BJ (cell line): Measurements from ENCODE around the gene ADCY2. TPM values are rescaled to one million over a fixed set of nuclear protein-coding genes. Genes with fewer than 3 reads are reported as not detected.

Experiments
- CTCF ChIA-PET: fragments of 350-600 bp; formaldehyde crosslinking; extraction: SDS; loops from one replicate; lab custom pipeline; 2021; ENCODE audit warnings: antibody characterized with exemption, inconsistent platforms; lab: Yijun Ruan, JAX
- POLR2A ChIA-PET: fragments of 300-600 bp; sonication (Branson Sonifier 250); formaldehyde crosslinking; extraction: SDS; loops from one replicate; lab custom pipeline; 2021; ENCODE audit warnings: antibody characterized with exemption; lab: Charles Lee
- DNase-seq: peaks from one replicate; pipeline ENCODE4 v3.0.0-alpha.2; 2011; ENCODE audit warnings: low read depth
- H3K27me3 ChIP-seq: 2 replicates; pipeline ENCODE4 v1.6.0; 2011; ENCODE audit warnings: low read length; ENCODE audit not compliant: control insufficient read depth, insufficient read depth
- H3K36me3 ChIP-seq: 2 replicates; pipeline ENCODE4 v1.5.1; 2011; ENCODE audit warnings: low read length; ENCODE audit not compliant: control insufficient read depth, insufficient read depth
- H3K4me3 ChIP-seq: 2 replicates; pipeline ENCODE4 v1.5.1; 2011; ENCODE audit warnings: low read depth, mild to moderate bottlenecking, control low read depth, low read length
- polyA plus RNA-seq: library from polyadenylated mRNA; depleted of rRNA; stranded (reverse); fragments of >200 nt; gene quantifications from 2 replicates; pipeline ENCODE4 v1.2.3, GENCODE V29; 2011
- TF ChIP-seq, protein P1 (sequence below): IDR thresholded peaks from 2 replicates; pipeline ENCODE4 v1.5.1; 2011; ENCODE audit warnings: low read depth, mild to moderate bottlenecking, control low read depth, inconsistent platforms, low read length, moderate library complexity; ENCODE audit not compliant: insufficient read depth

Gene ADCY2
- polyA plus RNA-seq, 1 experiment = not detected

DNA sequence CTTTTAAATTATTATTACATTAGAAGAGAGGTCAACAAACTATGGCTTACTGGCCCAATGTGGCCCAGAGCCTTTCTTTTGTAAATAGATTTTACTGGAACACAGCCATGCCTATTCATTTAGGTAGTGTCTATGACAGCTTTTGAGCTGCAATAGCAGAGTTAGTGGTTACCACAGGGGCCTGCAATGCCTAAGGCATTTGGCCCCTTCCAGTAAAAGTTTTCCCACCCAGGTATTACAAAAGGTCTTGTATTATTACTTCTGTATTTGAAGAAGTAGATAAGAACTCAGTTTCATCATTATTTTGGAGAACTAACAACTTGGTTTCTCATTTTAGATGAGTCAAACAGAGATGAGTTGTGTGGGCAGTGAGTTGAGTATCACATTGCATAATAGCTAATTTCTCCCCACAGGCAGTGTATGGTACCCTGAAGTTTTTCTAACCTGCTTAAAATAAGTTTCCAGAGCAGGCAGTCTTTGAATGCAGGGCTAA is 482.5 kb downstream of the ADCY2 start:
- H3K27me3 ChIP-seq = no peaks in the 10 kb centered on the region
- H3K4me3 ChIP-seq = no peak overlapping the region
- DNase-seq = no peak
- H3K36me3 ChIP-seq = peaks cover 9% of the 10 kb centered on the region
- CTCF ChIA-PET = interaction anchor here (0.8 to 1.0 kb wide), 3 partner anchors 8 to 48 kb away, joined by 3 to 4 read pairs (median 3); no protein-coding TSS in a partner anchor
- TF ChIP-seq, protein P1, sequence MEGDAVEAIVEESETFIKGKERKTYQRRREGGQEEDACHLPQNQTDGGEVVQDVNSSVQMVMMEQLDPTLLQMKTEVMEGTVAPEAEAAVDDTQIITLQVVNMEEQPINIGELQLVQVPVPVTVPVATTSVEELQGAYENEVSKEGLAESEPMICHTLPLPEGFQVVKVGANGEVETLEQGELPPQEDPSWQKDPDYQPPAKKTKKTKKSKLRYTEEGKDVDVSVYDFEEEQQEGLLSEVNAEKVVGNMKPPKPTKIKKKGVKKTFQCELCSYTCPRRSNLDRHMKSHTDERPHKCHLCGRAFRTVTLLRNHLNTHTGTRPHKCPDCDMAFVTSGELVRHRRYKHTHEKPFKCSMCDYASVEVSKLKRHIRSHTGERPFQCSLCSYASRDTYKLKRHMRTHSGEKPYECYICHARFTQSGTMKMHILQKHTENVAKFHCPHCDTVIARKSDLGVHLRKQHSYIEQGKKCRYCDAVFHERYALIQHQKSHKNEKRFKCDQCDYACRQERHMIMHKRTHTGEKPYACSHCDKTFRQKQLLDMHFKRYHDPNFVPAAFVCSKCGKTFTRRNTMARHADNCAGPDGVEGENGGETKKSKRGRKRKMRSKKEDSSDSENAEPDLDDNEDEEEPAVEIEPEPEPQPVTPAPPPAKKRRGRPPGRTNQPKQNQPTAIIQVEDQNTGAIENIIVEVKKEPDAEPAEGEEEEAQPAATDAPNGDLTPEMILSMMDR = no peak
- POLR2A ChIA-PET = interaction anchor here (0.7 kb wide), 1 partner anchor 579 kb away, joined by 3 read pairs; no protein-coding TSS in a partner anchor
